Superior temporal gyrus (tissue), 1 donor: ENCODE measurements around the gene EIF2S3B.

Source experiments
- DNase-seq: peaks from one replicate; pipeline ENCODE4 v3.0.0-alpha.2; 2016; ENCODE audit errors: extremely low spot score

Gene EIF2S3B

GRCh38 chr12:10554228-10554755 is 48.6 kb downstream of the EIF2S3B start:
- DNase-seq = no peak

DNA sequence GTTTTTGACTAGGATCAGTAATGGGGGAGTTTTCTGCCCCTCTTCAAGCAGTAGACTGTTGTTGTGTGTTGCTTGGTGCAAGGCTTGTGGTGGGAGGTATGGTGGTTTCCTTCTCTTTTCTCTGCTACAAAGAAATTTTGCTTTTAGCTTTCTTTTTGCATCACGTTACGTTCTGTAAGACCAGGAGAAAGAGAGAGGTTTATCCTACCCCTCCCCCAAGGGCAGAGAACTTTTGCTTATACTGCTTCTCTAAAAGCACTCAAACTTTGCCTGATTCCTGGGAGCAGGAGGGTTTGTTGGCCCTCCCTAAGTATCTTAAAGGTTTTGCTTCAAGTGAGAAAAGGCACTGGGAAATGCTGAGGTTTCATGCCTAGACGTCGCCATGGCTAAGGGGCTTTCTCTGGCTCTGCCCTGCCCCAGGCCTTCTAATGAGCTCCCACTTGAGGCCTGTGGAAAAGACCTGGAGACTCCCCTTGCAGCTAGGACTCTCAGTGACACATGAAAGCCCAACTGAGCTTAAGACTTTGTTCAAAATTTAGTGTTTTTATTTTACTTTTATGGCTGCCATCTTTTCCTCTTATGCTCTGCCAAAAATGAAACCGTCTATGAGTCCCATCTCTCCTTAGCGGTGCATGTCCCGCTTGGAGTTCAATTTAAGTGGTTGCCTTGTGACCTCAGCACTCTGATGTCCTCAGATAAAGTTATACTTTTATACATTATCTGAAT is 49.2 kb downstream of the EIF2S3B start:
- DNase-seq = no peak

DNA sequence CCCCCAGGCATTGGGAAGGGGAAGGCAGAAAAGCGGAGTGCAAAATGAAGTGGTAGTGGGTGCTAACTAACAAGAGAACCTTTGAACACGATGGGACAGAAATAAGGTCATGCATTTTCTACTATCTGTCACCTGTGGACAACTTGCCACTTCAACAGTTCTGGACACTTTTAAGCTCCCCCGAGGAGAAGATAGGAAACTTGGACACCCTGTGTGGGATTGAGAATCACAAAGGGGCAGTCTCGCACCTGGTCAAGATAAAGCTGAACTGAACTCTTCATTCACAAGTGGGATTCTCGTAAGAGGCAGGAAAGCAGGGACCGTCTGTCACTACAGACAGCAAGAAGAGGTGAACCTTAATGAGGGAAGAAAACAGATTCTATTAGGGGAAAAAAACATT is 51.6 kb downstream of the EIF2S3B start:
- DNase-seq = no peak

GRCh38 chr12:10557766-10558165 is 52.1 kb downstream of the EIF2S3B start:
- DNase-seq = no peak
